ENCODE results near the gene SIPA1L3. TPM values are rescaled to one million over a fixed set of nuclear protein-coding genes. Genes with fewer than 3 reads are reported as not detected.

Gene SIPA1L3
- total RNA-seq, 2 donors from 2014 or later, result 42.8 to 48.2 TPM

- Histone ChIP-seq H3K4me1 (ENCODE audit: control insufficient read depth, insufficient read depth, low read length) (no peaks in the 10 kb centered on the region), H3K27me3 (ENCODE audit: control insufficient read depth, insufficient read depth, low read length, poor library complexity, severe bottlenecking) (no peaks in the 10 kb centered on the region), H3K9me3 (ENCODE audit: control insufficient read depth, low read length) (no peaks in the 10 kb centered on the region), H3K9ac (ENCODE audit: extremely low read depth, low read length, poor library complexity, severe bottlenecking) (no peak overlapping the region), H3K27ac (ENCODE audit: low read depth, low read length) (no peak overlapping the region), H3K36me3 (ENCODE audit: control insufficient read depth, insufficient read depth, low read length) (no peaks in the 10 kb centered on the region), H3K4me3 (ENCODE audit: low read length) (no peak overlapping the region)
- H3K27me3 Mint-ChIP-seq (ENCODE audit: insufficient read depth), result no peaks in the 10 kb centered on the region
- 92 to 99% methylated on average over 18 to 23 of the region's 23 CpGs for WGBS, 2 experiments (ENCODE audit: insufficient coverage in 1 of 2, insufficient read length in 1 of 2)
- H3K9me3 Mint-ChIP-seq, result no peaks in the 10 kb centered on the region
- no peak overlapping the region for H3K27ac Mint-ChIP-seq
- H3K36me3 Mint-ChIP-seq (ENCODE audit: low read depth), result peaks cover 21% of the 10 kb centered on the region
- TF ChIP-seq CTCF (conservative IDR thresholded peaks at IDR 0.05), result no peak
- no peak overlapping the region for H3K4me3 Mint-ChIP-seq
- H3K4me1 Mint-ChIP-seq, result no peaks in the 10 kb centered on the region
- no peak for DNase-seq
These were observed 290.1 kb downstream of the SIPA1L3 start for GRCh38 chr19:38196948-38197656.

- no peak for DNase-seq
- Mint-ChIP-seq H3K36me3 (ENCODE audit: low read depth) (peaks cover 26% of the 10 kb centered on the region), H3K4me1 (no peaks in the 10 kb centered on the region), H3K9me3 (no peaks in the 10 kb centered on the region), H3K4me3 (no peak overlapping the region), H3K27me3 (ENCODE audit: insufficient read depth) (no peaks in the 10 kb centered on the region), H3K27ac (no peak overlapping the region)
- 89 to 91% methylated on average over 11 to 25 of the region's 25 CpGs for WGBS, 2 experiments (ENCODE audit: insufficient coverage in 1 of 2, insufficient read length in 1 of 2)
- Histone ChIP-seq H3K27ac (ENCODE audit: low read depth, low read length) (no peak overlapping the region), H3K9me3 (ENCODE audit: control insufficient read depth, low read length) (no peaks in the 10 kb centered on the region), H3K4me1 (ENCODE audit: control insufficient read depth, insufficient read depth, low read length) (no peaks in the 10 kb centered on the region), H3K4me3 (ENCODE audit: low read length) (no peak overlapping the region), H3K9ac (ENCODE audit: extremely low read depth, low read length, poor library complexity, severe bottlenecking) (no peak overlapping the region), H3K36me3 (ENCODE audit: control insufficient read depth, insufficient read depth, low read length) (no peaks in the 10 kb centered on the region), H3K27me3 (ENCODE audit: control insufficient read depth, insufficient read depth, low read length, poor library complexity, severe bottlenecking) (no peaks in the 10 kb centered on the region)
- TF ChIP-seq CTCF (conservative IDR thresholded peaks at IDR 0.05), result no peak
These were observed 291.1 kb downstream of the SIPA1L3 start for GRCh38 chr19:38197937-38198704.

GRCh38 chr19:38199340-38199739, 292.3 kb downstream of the SIPA1L3 start:
- no peak overlapping the region for H3K4me3 Mint-ChIP-seq
- H3K36me3 Mint-ChIP-seq (ENCODE audit: low read depth), result peaks cover 25% of the 10 kb centered on the region
- H3K4me1 Mint-ChIP-seq, result no peaks in the 10 kb centered on the region
- 93 to 95% methylated on average over 8 to 11 of the region's 11 CpGs for WGBS, 2 experiments (ENCODE audit: insufficient coverage in 1 of 2, insufficient read length in 1 of 2)
- Histone ChIP-seq H3K4me3 (ENCODE audit: low read length) (no peak overlapping the region), H3K9me3 (ENCODE audit: control insufficient read depth, low read length) (no peaks in the 10 kb centered on the region), H3K4me1 (ENCODE audit: control insufficient read depth, insufficient read depth, low read length) (peaks cover 4% of the 10 kb centered on the region), H3K9ac (ENCODE audit: extremely low read depth, low read length, poor library complexity, severe bottlenecking) (no peak overlapping the region), H3K27me3 (ENCODE audit: control insufficient read depth, insufficient read depth, low read length, poor library complexity, severe bottlenecking) (no peaks in the 10 kb centered on the region), H3K36me3 (ENCODE audit: control insufficient read depth, insufficient read depth, low read length) (no peaks in the 10 kb centered on the region), H3K27ac (ENCODE audit: low read depth, low read length) (no peak overlapping the region)
- no peaks in the 10 kb centered on the region for H3K27me3 Mint-ChIP-seq (ENCODE audit: insufficient read depth)
- no peak for DNase-seq
- no peak overlapping the region for H3K27ac Mint-ChIP-seq
- TF ChIP-seq CTCF (conservative IDR thresholded peaks at IDR 0.05), result no peak
- H3K9me3 Mint-ChIP-seq, result no peaks in the 10 kb centered on the region
